Erythroblast (primary cell): Measurements from ENCODE around the gene LRRC56.

Source experiments
- GATA1 ChIP-seq: IDR thresholded peaks from 2 replicates; pipeline ENCODE4 v1.6.1; 2011; ENCODE audit warnings: low read depth, mild to moderate bottlenecking, control low read depth, low read length, moderate library complexity
- POLR2A ChIP-seq: IDR thresholded peaks from 2 replicates; pipeline ENCODE4 v1.6.1; 2011; ENCODE audit warnings: mild to moderate bottlenecking, low read length

DNA sequence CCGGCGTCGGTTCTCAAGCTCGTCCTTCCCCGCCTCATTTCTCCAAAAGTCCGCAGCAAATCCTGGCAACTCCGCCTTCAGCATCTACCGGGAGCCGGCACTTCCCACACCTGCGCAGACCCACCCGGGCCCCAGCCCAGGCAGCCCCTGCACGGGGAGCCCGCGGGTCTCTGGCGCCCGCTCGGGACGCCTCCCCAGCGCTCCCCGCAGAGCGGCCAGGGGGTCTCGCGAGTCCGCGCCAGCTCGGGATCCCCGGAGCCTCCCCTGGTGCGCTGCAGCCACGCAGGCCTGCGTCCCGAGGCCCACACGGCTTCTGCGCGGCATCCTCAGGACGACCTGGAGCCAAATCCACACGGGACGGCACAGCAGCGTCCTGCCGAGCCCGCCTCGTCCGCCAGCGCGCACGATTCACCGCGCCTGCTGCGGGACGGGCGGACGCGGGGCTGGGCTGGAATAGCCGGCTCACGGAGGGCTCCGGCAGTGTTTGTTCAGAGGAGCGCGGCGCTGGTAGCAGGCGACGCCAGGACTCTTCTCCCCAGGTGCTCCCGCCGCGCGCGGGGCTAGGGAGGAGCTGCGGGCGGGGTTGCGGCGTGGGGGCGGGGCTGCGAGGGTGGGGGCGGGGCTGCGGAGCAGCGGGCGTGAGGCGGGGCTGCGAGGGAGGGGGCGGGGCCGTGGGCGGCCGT is 38.1 kb downstream of the LRRC56 start:
- TF ChIP-seq POLR2A (no peak), GATA1 (no peak)
